HCT116 (cell line): ENCODE data around the gene WDR93. TPM values are rescaled to one million over a fixed set of nuclear protein-coding genes. Genes with fewer than 3 reads are reported as not detected.

ENCODE experiments used
- ATAC-seq: fragments of 200-7000 bp; cut with Tn5 transposase; 2 replicates; pipeline ENCODE4 v1.9.1; 2020; ENCODE audit warnings: mild to moderate bottlenecking, moderate library complexity
- BruUV-seq: library from RNA; stranded (reverse); fragments of 400-500 nt; replicated peaks from 2 replicates; lab custom pipeline; 2021; lab: Mats Ljungman, UMichigan
- CTCF ChIA-PET: fragments of 300-600 bp; sonication (Branson Sonifier 250); formaldehyde crosslinking; loops from one replicate; lab custom pipeline; 2021; ENCODE audit warnings: antibody characterized with exemption; lab: Charles Lee
- POLR2A ChIA-PET: fragments of 300-600, 350-600 bp; sonication (Branson Sonifier 250); formaldehyde crosslinking; loops from one replicate; lab custom pipeline; 2021; ENCODE audit warnings: antibody characterized with exemption; lab: Charles Lee
- RAD21 ChIA-PET, 2 experiments: fragments of 300-600 bp; sonication (Branson Sonifier 250); formaldehyde crosslinking; loops; one replicate each; lab custom pipeline; 2023; ENCODE audit warnings: low total read pairs in 2 of 2; ENCODE audit not compliant: uncharacterized antibody in 2 of 2, unreplicated experiment in 2 of 2, low non-redundant PET in 1 of 2; lab: Charles Lee
- DNase-seq: peaks from one replicate; pipeline ENCODE4 v3.0.0-alpha.2; 2010; ENCODE audit warnings: low read depth, low spot score
- H2AFZ ChIP-seq: fragments of 200-600 bp; shearing (Covaris generic), sonication (generic); 2 replicates; pipeline ENCODE4 v1.6.1; 2017; ENCODE audit warnings: low read depth, mixed run types, mixed read lengths, antibody characterized with exemption, low read length; ENCODE audit not compliant: poor library complexity, severe bottlenecking
- H3K27ac ChIP-seq: 2 replicates; pipeline ENCODE4 v1.5.1; 2012; ENCODE audit warnings: low read depth, low read length
- H3K27me3 ChIP-seq: fragments of 200-600 bp; sonication (generic); 2 replicates; pipeline ENCODE4 v1.6.1; 2016; ENCODE audit warnings: mixed run types, low read length, mixed read lengths; ENCODE audit not compliant: insufficient read depth
- H3K36me3 ChIP-seq, 2 experiments: fragments of 200-500 bp in 1 of 2; fragments of 200-600 bp in 1 of 2; sonication (Bioruptor generic) in 1 of 2; sonication (generic) in 1 of 2; 2 replicates each; pipeline versions ENCODE4 v1.5.1 to v1.6.1; 2014 to 2016; ENCODE audit warnings: low read length in 2 of 2, inconsistent platforms in 1 of 2, mixed read lengths in 1 of 2, mixed run types in 1 of 2; ENCODE audit not compliant: insufficient read depth in 2 of 2, control insufficient read depth in 1 of 2
- H3K4me1 ChIP-seq, 2 experiments: fragments of 200-600 bp in 1 of 2; sonication (generic) in 1 of 2; 2 replicates each; pipeline versions ENCODE4 v1.5.1 to v1.6.1; 2012 to 2017; ENCODE audit warnings: low read length in 2 of 2, inconsistent platforms in 1 of 2, mild to moderate bottlenecking in 1 of 2, mixed read lengths in 1 of 2, mixed run types in 1 of 2, moderate library complexity in 1 of 2; ENCODE audit not compliant: insufficient read depth in 2 of 2, control insufficient read depth in 1 of 2
- H3K4me2 ChIP-seq: fragments of 200-600 bp; sonication (generic); 2 replicates; pipeline ENCODE4 v1.6.1; 2017; ENCODE audit warnings: mixed run types, low read length, mixed read lengths
- H3K4me3 ChIP-seq, 2 experiments: fragments of 200-600 bp in 1 of 2; sonication (generic) in 1 of 2; replicated peaks in 1 of 2; 2 replicates each; pipeline ENCODE4 v1.5.1; 2011 to 2016; ENCODE audit warnings: low read length in 2 of 2, control low read depth in 1 of 2, low read depth in 1 of 2, mild to moderate bottlenecking in 1 of 2, mixed read lengths in 1 of 2, mixed run types in 1 of 2
- H3K79me2 ChIP-seq: fragments of 200-600 bp; sonication (generic); 2 replicates; pipeline ENCODE4 v1.6.1; 2017; ENCODE audit warnings: mild to moderate bottlenecking, mixed run types, low read length, moderate library complexity, mixed read lengths; ENCODE audit not compliant: insufficient read depth
- H3K9ac ChIP-seq: fragments of 200-600 bp; sonication (generic); 2 replicates; pipeline ENCODE4 v1.6.1; 2016; ENCODE audit warnings: low read length, mixed read lengths
- H3K9me2 ChIP-seq: fragments of 200-600 bp; sonication (generic), shearing (Covaris generic); 2 replicates; pipeline ENCODE4 v1.6.1; 2017; ENCODE audit warnings: mixed run types, mild to moderate bottlenecking, moderate library complexity; ENCODE audit not compliant: insufficient read depth
- H3K9me3 ChIP-seq, 2 experiments: fragments of 200-500 bp in 1 of 2; fragments of 200-600 bp in 1 of 2; sonication (Bioruptor generic) in 1 of 2; sonication (generic) in 1 of 2; 2 replicates each; pipeline ENCODE4 v1.6.1; 2014 to 2017; ENCODE audit warnings: low read length in 2 of 2, mixed read lengths in 2 of 2, inconsistent platforms in 1 of 2, low read depth in 1 of 2, mild to moderate bottlenecking in 1 of 2, mixed run types in 1 of 2, moderate library complexity in 1 of 2; ENCODE audit not compliant: control insufficient read depth in 1 of 2, insufficient read depth in 1 of 2
- H4K20me1 ChIP-seq: fragments of 200-600 bp; sonication (generic), shearing (Covaris generic); 2 replicates; pipeline ENCODE4 v1.6.1; 2017; ENCODE audit warnings: mixed run types, mild to moderate bottlenecking, moderate library complexity; ENCODE audit not compliant: insufficient read depth
- CBX3 ChIP-seq: IDR thresholded peaks from 2 replicates; pipeline ENCODE4 v1.6.1; 2012; ENCODE audit warnings: low read depth
- CTCF ChIP-seq, 3 experiments: fragments of 200-600 bp in 1 of 3; sonication (generic) in 1 of 3; IDR thresholded peaks in 2 of 3; conservative IDR thresholded peaks in 1 of 3; 2 replicates each; pipeline ENCODE4 v1.5.1; 2012 to 2017; ENCODE audit warnings: low read depth in 2 of 3, low read length in 2 of 3, antibody characterized with exemption in 1 of 3, borderline replicate concordance in 1 of 3, control low read depth in 1 of 3, mild to moderate bottlenecking in 1 of 3, mixed read lengths in 1 of 3, mixed run types in 1 of 3, moderate library complexity in 1 of 3; ENCODE audit not compliant: insufficient read depth in 1 of 3
- ELF1 ChIP-seq: IDR thresholded peaks from 2 replicates; pipeline ENCODE4 v1.6.1; 2012; ENCODE audit warnings: low read depth, borderline replicate concordance
- EZH2 ChIP-seq: fragments of 200-600 bp; sonication (generic); IDR thresholded peaks from 2 replicates; pipeline ENCODE4 v1.6.1; 2017; ENCODE audit warnings: antibody characterized with exemption, mixed run types
- EZH2phosphoT487 ChIP-seq: fragments of 200-600 bp; IDR thresholded peaks from 2 replicates; pipeline ENCODE4 v1.6.1; 2018; ENCODE audit warnings: antibody characterized with exemption, borderline replicate concordance
- RAD21 ChIP-seq: IDR thresholded peaks from 2 replicates; pipeline ENCODE4 v1.6.1; 2012; ENCODE audit warnings: low read depth, mild to moderate bottlenecking
- REST ChIP-seq: IDR thresholded peaks from 2 replicates; pipeline ENCODE4 v1.6.1; 2012; ENCODE audit warnings: low read depth
- intact Hi-C: fragments of 100-400 bp; cut with micrococcal nuclease; formaldehyde crosslinking; loops from 2 replicates; pipeline ENCODE4 v1.10.0; 2022
- total RNA-seq: library from RNA; stranded (reverse); gene quantifications from one replicate; pipeline ENCODE4 v1.2.1, GENCODE V29; 2021; ENCODE audit not compliant: unreplicated experiment

WDR93 gene
- total RNA-seq, 1 experiment from 2014 or later: 0.42 TPM

DNA sequence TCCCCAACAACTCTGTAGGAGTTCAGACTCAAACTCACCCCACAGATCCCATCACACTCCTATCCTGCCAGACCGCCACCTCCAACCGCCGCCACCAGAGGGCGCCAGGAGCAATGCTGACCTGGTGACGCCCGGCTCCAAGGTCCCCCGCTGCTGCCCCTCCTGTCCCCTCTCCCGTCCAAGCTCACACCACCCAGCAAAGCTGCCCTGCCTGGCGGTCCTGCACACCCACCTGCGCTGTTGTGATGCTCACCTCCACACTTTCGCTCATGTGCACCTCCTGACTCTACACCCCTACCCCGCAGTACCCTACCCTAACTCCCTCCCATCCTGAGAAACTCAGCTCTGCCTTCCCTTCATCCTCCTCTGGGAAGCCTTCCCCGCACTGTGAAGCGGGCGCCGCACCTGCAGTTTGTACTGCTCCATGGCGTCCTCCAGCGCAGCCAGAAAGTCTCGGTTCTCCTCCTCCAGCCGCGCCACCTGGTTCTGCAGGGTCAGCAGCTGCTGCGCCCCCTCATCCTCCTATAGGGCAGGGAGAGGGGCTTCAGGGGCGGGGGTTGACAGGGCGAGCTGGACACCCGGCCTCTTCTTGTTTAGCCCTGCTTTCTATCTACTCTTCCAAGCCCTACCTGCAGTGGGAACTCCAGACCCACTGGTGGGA lies 43.3 kb upstream of the WDR93 start:
- DNase-seq: peak; percentile 23
- BruUV-seq: no TSS peak
- H3K27ac ChIP-seq: no peak overlapping the region
- H2AFZ ChIP-seq: peak overlapping the region; percentile 85
- no peaks in the 10 kb centered on the region for H3K79me2 ChIP-seq
- no peaks in the 10 kb centered on the region for H3K27me3 ChIP-seq
- ATAC-seq: peak; percentile 98
- ChIA-PET RAD21 (interaction anchor here (0.5 to 1.1 kb wide), 2 partner anchors 93 to 103 kb away, joined by 4 read pairs; no protein-coding TSS in a partner anchor), POLR2A (interaction anchor here (0.6 kb wide), 1 partner anchor 371 kb away, joined by 3 read pairs; no protein-coding TSS in a partner anchor)
- peaks cover 0 to 4% of the 10 kb centered on the region in 2 experiments; a peak in 2 of 4 replicates for H3K4me1 ChIP-seq
- no peaks in the 10 kb centered on the region for H3K9me3 ChIP-seq
- H3K4me3 ChIP-seq: no peak overlapping the region
- intact Hi-C loops: no loop called here
- H3K9me2 ChIP-seq: no peaks in the 10 kb centered on the region
- no peaks in the 10 kb centered on the region for H3K36me3 ChIP-seq
- no peak overlapping the region for H3K9ac ChIP-seq
- TF ChIP-seq CBX3: no peak
- TF ChIP-seq EZH2: no peak
- TF ChIP-seq RAD21: peak; percentile 72
- TF ChIP-seq ELF1: no peak
- peak; percentile 67 to 95 (median 90) for TF ChIP-seq CTCF (IDR thresholded peaks at IDR 0.05 in 2 of 3, conservative IDR thresholded peaks at IDR 0.05 in 1 of 3; ENCODE audit: borderline replicate concordance in 1 of 3, insufficient read depth in 1 of 3, low read depth in 2 of 3, low read length in 2 of 3)
- TF ChIP-seq REST: no peak
- TF ChIP-seq EZH2phosphoT487: no peak
- TF ChIP-seq, all 23 proteins: peak for 2
- CTCF ChIA-PET: interaction anchor here (0.7 to 1.9 kb wide), 7 partner anchors 10 to 440 kb away, joined by 3 to 7 read pairs (median 4); no protein-coding TSS in a partner anchor
- no peaks in the 10 kb centered on the region for H4K20me1 ChIP-seq
- H3K4me2 ChIP-seq: peak overlapping the region; percentile 56
